Measurements from ENCODE around the gene SLC38A10. TPM values are rescaled to one million over a fixed set of nuclear protein-coding genes. Genes with fewer than 3 reads are reported as not detected.

Gene SLC38A10
- total and polyA plus RNA-seq, 2 of the 13 experiments (the other 11 are each of a cell fraction or from before 2014, with no cell fraction given), result 23.4 to 55.8 TPM

DNA sequence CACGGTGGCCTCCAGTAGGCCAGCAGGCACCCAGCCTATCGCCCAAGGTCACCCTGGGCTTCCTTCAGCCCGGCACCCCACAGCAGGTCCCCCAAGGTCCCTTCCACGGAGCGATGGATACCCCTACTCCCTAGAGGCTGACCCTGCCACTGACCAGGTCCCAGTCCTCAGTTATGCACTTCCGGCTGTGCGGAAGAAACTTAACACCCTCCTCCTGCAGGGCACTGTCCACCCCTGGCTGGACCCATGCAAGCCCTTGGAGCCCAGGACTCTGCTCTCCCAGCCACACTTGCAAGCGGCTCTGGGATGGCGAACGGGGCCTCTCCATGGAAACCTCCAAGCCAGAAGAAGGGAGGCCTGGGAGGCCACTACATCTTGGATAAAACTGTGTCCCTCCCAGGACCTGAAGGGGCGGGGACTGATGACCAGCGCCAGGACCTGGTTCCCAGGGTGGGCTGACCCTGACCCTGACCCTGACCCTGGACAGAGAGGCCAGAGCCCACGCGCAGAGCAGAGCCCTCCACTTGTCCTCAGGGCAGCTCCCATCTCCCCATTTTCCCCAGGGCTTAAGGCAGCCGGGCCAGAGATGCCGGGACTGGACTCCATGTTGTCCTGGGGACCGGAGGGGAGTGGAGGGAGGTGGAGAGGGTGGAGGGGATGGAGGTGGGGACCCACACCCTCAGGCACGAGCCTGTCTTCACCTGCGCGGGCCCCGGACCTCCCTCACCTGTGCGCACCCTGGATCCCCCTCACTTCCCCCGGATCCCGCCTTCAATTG is 73.1 kb downstream of the SLC38A10 start (continued):
- TF ChIP-seq MED1 (CRISPR knock-in tag; IDR thresholded peaks at IDR 0.05), result 0 out of 2 replicates have a peak, but pooled peaks have one; percentile 35
- no peak for TF ChIP-seq MAZ (IDR thresholded peaks at IDR 0.05; ENCODE audit: borderline replicate concordance, low read depth, low read length)
- TF ChIP-seq MAZ (CRISPR knock-in tag; IDR thresholded peaks at IDR 0.05; ENCODE audit: low read depth), result peak; percentile 13; the same call in 1 of the 2 replicates
- TF ChIP-seq ZKSCAN8 (CRISPR knock-in tag; IDR thresholded peaks at IDR 0.05; ENCODE audit: borderline replicate concordance), result no peak
- 0 out of 2 replicates have a peak, but pooled peaks have one; percentile 25 for TF ChIP-seq ZNF556 (CRISPR knock-in tag; IDR thresholded peaks at IDR 0.05; ENCODE audit: borderline replicate concordance)
- TF ChIP-seq, protein P1, sequence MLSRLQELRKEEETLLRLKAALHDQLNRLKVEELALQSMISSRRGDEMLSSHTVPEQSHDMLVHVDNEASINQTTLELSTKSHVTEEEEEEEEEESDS (CRISPR knock-in tag; IDR thresholded peaks at IDR 0.05; ENCODE audit: borderline replicate concordance), result peak; percentile 25; the same call in 1 of the 2 replicates
- TF ChIP-seq PAXIP1 (CRISPR knock-in tag; conservative IDR thresholded peaks at IDR 0.05), result peak; percentile 32; the same call in 1 of the 2 replicates
- TF ChIP-seq ZNF34 (CRISPR knock-in tag; IDR thresholded peaks at IDR 0.05; ENCODE audit: borderline replicate concordance), result 0 out of 2 replicates have a peak, but pooled peaks have one; percentile 16
- 0 out of 2 replicates have a peak, but pooled peaks have one; percentile 37 for TF ChIP-seq CERS6 (CRISPR knock-in tag; IDR thresholded peaks at IDR 0.05)
- TF ChIP-seq NFE2L1 (CRISPR knock-in tag; IDR thresholded peaks at IDR 0.05; ENCODE audit: borderline replicate concordance), result no peak
- peak; percentile 37; the same call in 1 of the 2 replicates for TF ChIP-seq ZBTB7B (CRISPR knock-in tag; IDR thresholded peaks at IDR 0.05)
- peak; percentile 33 for TF ChIP-seq IKZF4 (CRISPR knock-in tag; IDR thresholded peaks at IDR 0.05; ENCODE audit: borderline replicate concordance, low read depth, not compliant biosample characterization)
- TF ChIP-seq, protein P2, sequence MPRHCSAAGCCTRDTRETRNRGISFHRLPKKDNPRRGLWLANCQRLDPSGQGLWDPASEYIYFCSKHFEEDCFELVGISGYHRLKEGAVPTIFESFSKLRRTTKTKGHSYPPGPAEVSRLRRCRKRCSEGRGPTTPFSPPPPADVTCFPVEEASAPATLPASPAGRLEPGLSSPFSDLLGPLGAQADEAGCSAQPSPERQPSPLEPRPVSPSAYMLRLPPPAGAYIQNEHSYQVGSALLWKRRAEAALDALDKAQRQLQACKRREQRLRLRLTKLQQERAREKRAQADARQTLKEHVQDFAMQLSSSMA (CRISPR knock-in tag; IDR thresholded peaks at IDR 0.05), result 0 out of 2 replicates have a peak, but pooled peaks have one; percentile 82
- peak; percentile 67; the same call in 1 of the 2 replicates for TF ChIP-seq ZNF510 (CRISPR knock-in tag; IDR thresholded peaks at IDR 0.05; ENCODE audit: low read depth)
- TF ChIP-seq ZNF770 (CRISPR knock-in tag; IDR thresholded peaks at IDR 0.05), result peak; percentile 69
- 0 out of 2 replicates have a peak, but pooled peaks have one; percentile 49 for TF ChIP-seq KLF12 (CRISPR knock-in tag; IDR thresholded peaks at IDR 0.05; ENCODE audit: borderline replicate concordance)
- TF ChIP-seq ZNF33B (CRISPR knock-in tag; IDR thresholded peaks at IDR 0.05), result 0 out of 2 replicates have a peak, but pooled peaks have one; percentile 70
- peak; percentile 29; the same call in 1 of the 2 replicates for TF ChIP-seq ELF3 (CRISPR knock-in tag; IDR thresholded peaks at IDR 0.05)
- 0 out of 2 replicates have a peak, but pooled peaks have one; percentile 23 for TF ChIP-seq ZNF616 (CRISPR knock-in tag; IDR thresholded peaks at IDR 0.05; ENCODE audit: low read depth)
- no peak for TF ChIP-seq SOX6 (IDR thresholded peaks at IDR 0.05)
- 0 out of 2 replicates have a peak, but pooled peaks have one; percentile 19 for TF ChIP-seq SOX6 (CRISPR knock-in tag; IDR thresholded peaks at IDR 0.05)

All from HepG2 (cell line).